HepG2 (cell line): Measurements from ENCODE around the gene TTYH2. TPM values are rescaled to one million over a fixed set of nuclear protein-coding genes. Genes with fewer than 3 reads are reported as not detected.

Experiments used
- ATAC-seq: fragments of 200-7000 bp; cut with Tn5 transposase; 3 replicates; pipeline ENCODE4 v1.9.1; 2020; ENCODE audit warnings: mild to moderate bottlenecking, moderate library complexity
- BruUV-seq: library from RNA; stranded (reverse); fragments of 400-500 nt; replicated peaks from 2 replicates; lab custom pipeline; 2021; lab: Mats Ljungman, UMichigan
- CTCF ChIA-PET: fragments of 300-600 bp; formaldehyde crosslinking; extraction: SDS; loops from one replicate; lab custom pipeline; 2021; ENCODE audit warnings: low total read pairs, inconsistent platforms, low intra/inter-chr PET ratio; lab: Yijun Ruan, JAX
- POLR2A ChIA-PET: fragments of 350-600 bp; sonication (Branson Sonifier 250); formaldehyde crosslinking; loops from one replicate; lab custom pipeline; 2020; ENCODE audit warnings: antibody characterized with exemption, inconsistent platforms; lab: Yijun Ruan, JAX
- DNase-seq: peaks from one replicate; pipeline ENCODE4 v3.0.0-alpha.2; 2015; ENCODE audit warnings: low spot score
- FAIRE-seq: peaks from 3 replicates; lab custom pipeline; 2011; peaks lifted over from hg19 to GRCh38; lab: Jason Lieb, UNC
- H2AFZ ChIP-seq: one replicate; pipeline ENCODE4 v1.6.1; 2011; ENCODE audit warnings: low read length, inconsistent platforms
- H3K27ac ChIP-seq: fragments of 300-600 bp; 3 replicates; pipeline ENCODE4 v1.8.0; 2011; ENCODE audit warnings: mixed run types, mild to moderate bottlenecking, mixed read lengths, low read length, inconsistent platforms; ENCODE audit not compliant: insufficient read depth; ENCODE audit errors: extremely low read length
- H3K27me3 ChIP-seq, 2 experiments: fragments of 200-600 bp in 1 of 2; 2 replicates in 1 of 2; 3 replicates in 1 of 2; pipeline versions ENCODE4 v1.6.0 to v1.8.0; 2011; ENCODE audit warnings: low read length in 2 of 2, mild to moderate bottlenecking in 2 of 2, moderate library complexity in 2 of 2, inconsistent platforms in 1 of 2; ENCODE audit not compliant: insufficient read depth in 2 of 2, control insufficient read depth in 1 of 2
- H3K36me3 ChIP-seq, 2 experiments: fragments of 200-600 bp in 1 of 2; replicated peaks in 1 of 2; 2 replicates in 1 of 2; 3 replicates in 1 of 2; pipeline versions ENCODE4 v1.5.1 to v1.8.0; 2011; ENCODE audit warnings: low read length in 2 of 2, inconsistent platforms in 1 of 2; ENCODE audit not compliant: insufficient read depth in 2 of 2, control insufficient read depth in 1 of 2
- H3K4me1 ChIP-seq: 2 replicates; pipeline ENCODE4 v1.5.1; 2012; ENCODE audit warnings: low read length, inconsistent platforms; ENCODE audit not compliant: insufficient read depth
- H3K4me2 ChIP-seq: 2 replicates; pipeline ENCODE4 v1.6.0; 2011; ENCODE audit warnings: low read depth, low read length, inconsistent platforms
- H3K4me3 ChIP-seq, 3 experiments: fragments of 200-600 bp in 1 of 3; sonication (generic), shearing (Covaris generic) in 1 of 3; replicated peaks in 1 of 3; 2 replicates each; pipeline ENCODE4 v1.5.1; 2011 to 2016; ENCODE audit warnings: low read length in 3 of 3, inconsistent platforms in 2 of 3, low read depth in 2 of 3, mild to moderate bottlenecking in 2 of 3, control low read depth in 1 of 3, mixed read lengths in 1 of 3; ENCODE audit not compliant: insufficient read depth in 1 of 3
- H3K79me2 ChIP-seq: one replicate; pipeline ENCODE4 v1.6.1; 2011; ENCODE audit warnings: low read length, inconsistent platforms; ENCODE audit not compliant: insufficient read depth
- H3K9ac ChIP-seq: 2 replicates; pipeline ENCODE4 v1.6.0; 2011; ENCODE audit warnings: mild to moderate bottlenecking, low read depth, low read length, inconsistent platforms; ENCODE audit not compliant: insufficient read depth
- H3K9me3 ChIP-seq: 2 replicates; pipeline ENCODE4 v1.5.1; 2012; ENCODE audit warnings: mild to moderate bottlenecking, low read length
- H4K20me1 ChIP-seq: 2 replicates; pipeline ENCODE4 v1.6.0; 2011; ENCODE audit warnings: inconsistent platforms, mild to moderate bottlenecking, low read length, moderate library complexity; ENCODE audit not compliant: insufficient read depth
- FOXK1 ChIP-seq: sonication (generic); formaldehyde crosslinking; IDR thresholded peaks from 2 replicates; pipeline ENCODE4 v1.4.0; 2020; ENCODE audit warnings: low read depth, missing genetic modification reagents, borderline replicate concordance
- NFE2L2 ChIP-seq: fragments of 150-350 bp; IDR thresholded peaks from 2 replicates; pipeline ENCODE4 v1.6.1; 2014; ENCODE audit warnings: low read length
- RBAK ChIP-seq: sonication (generic); formaldehyde crosslinking; IDR thresholded peaks from 2 replicates; pipeline ENCODE4 v1.5.1; 2020; ENCODE audit warnings: mild to moderate bottlenecking, missing genetic modification reagents
- SOX5 ChIP-seq: IDR thresholded peaks from 2 replicates; pipeline ENCODE4 v1.6.1; 2016; ENCODE audit warnings: borderline replicate concordance
- ZBTB20 ChIP-seq: sonication (generic); formaldehyde crosslinking; IDR thresholded peaks from 2 replicates; pipeline ENCODE4 v1.8.1; 2023; ENCODE audit warnings: missing genetic modification reagents, low read depth, mild to moderate bottlenecking, borderline replicate concordance
- ZNF782 ChIP-seq: sonication (generic); formaldehyde crosslinking; IDR thresholded peaks from 2 replicates; pipeline ENCODE4 v1.4.0; 2020; ENCODE audit warnings: missing genetic modification reagents, mild to moderate bottlenecking, borderline replicate concordance
- WGBS: methylation state at CpG from one replicate; pipeline ENCODE4 v1.1.6; 2017; ENCODE audit warnings: low lambda C conversion rate; 5-methylcytosine and 5-hydroxymethylcytosine counted together
- in situ Hi-C: cut with HindIII; loops from 2 replicates; pipeline ENCODE4 v1.10.0; 2017; ENCODE audit warnings: low pct_unique_long_range_greater_than_20kb; ENCODE audit not compliant: extremely low pct_ligation_motif_present
- intact Hi-C: fragments of 100-400 bp; cut with micrococcal nuclease; formaldehyde crosslinking; loops from one replicate; pipeline ENCODE4 v1.10.0; 2022; ENCODE audit not compliant: unreplicated experiment
- polyA plus RNA-seq, 8 experiments: library from polyadenylated mRNA; depleted of rRNA in 3 of 8; stranded (reverse) in 7 of 8; unstranded in 1 of 8; fragments of >200 nt; fragmentation: Illumina TruSeq in 4 of 8; extraction: Trizol in 4 of 8; gene quantifications; 2 replicates each; pipeline versions ENCODE4 v1.2.1 to v1.2.3, GENCODE V29; 2011 to 2016; ENCODE audit warnings: low read depth in 4 of 8, missing spikeins in 1 of 8, mixed read lengths in 1 of 8; ENCODE audit not compliant: insufficient read depth in 1 of 8
- total RNA-seq, 5 experiments: library from RNA; depleted of rRNA; stranded (reverse); fragments of >200 nt; fragmentation: Illumina TruSeq; extraction: Trizol; gene quantifications; 2 replicates each; pipeline ENCODE4 v1.2.3, GENCODE V29; 2016; ENCODE audit warnings: low read depth in 1 of 5
- TF ChIP-seq, protein P1 (sequence below): sonication (generic); formaldehyde crosslinking; IDR thresholded peaks from 2 replicates; pipeline ENCODE4 v1.8.1; 2023; ENCODE audit warnings: missing genetic modification reagents, inconsistent platforms, borderline replicate concordance
- TF ChIP-seq, protein P2 (sequence below): sonication (generic); formaldehyde crosslinking; IDR thresholded peaks from 2 replicates; pipeline ENCODE4 v1.4.0; 2020; ENCODE audit warnings: missing genetic modification reagents, borderline replicate concordance

Gene TTYH2
- total and polyA plus RNA-seq, 2 of the 13 experiments (the other 11 are each of a cell fraction or from before 2014, with no cell fraction given) = 0.77 to 0.96 TPM

DNA sequence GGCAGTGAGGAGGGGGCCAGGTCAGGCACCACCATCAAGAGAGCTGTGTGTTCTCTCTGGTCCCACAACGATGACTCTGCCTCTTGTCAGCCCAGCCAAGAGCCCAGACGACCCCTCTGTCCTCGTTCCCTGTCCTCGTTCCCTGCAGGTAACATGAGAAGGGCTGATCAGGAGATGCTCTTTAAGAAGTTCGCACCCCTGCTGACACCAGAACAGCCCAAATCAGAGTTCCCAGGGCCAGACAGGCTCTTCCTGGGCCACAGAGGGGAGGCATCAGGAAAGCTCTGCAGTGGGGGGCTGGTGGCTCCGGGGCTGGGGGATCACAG, 47.1 kb downstream of the TTYH2 start:
- H4K20me1 ChIP-seq = no peaks in the 10 kb centered on the region
- no TSS peak for BruUV-seq
- no peak overlapping the region for H3K9ac ChIP-seq
- DNase-seq = no peak
- H3K4me3 ChIP-seq = no peak overlapping the region
- CTCF ChIA-PET = no interaction called here
- H3K27ac ChIP-seq = no peak overlapping the region
- no peak overlapping the region for H3K4me2 ChIP-seq
- no peak for ATAC-seq
- TF ChIP-seq ZNF782 (CRISPR knock-in tag) = no peak
- TF ChIP-seq RBAK (CRISPR knock-in tag) = no peak
- no peak for TF ChIP-seq SOX5 (CRISPR knock-in tag)
- TF ChIP-seq, protein P1, sequence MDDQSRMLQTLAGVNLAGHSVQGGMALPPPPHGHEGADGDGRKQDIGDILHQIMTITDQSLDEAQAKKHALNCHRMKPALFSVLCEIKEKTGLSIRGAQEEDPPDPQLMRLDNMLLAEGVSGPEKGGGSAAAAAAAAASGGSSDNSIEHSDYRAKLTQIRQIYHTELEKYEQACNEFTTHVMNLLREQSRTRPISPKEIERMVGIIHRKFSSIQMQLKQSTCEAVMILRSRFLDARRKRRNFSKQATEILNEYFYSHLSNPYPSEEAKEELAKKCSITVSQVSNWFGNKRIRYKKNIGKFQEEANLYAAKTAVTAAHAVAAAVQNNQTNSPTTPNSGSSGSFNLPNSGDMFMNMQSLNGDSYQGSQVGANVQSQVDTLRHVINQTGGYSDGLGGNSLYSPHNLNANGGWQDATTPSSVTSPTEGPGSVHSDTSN (CRISPR knock-in tag) = no peak
- no peak for TF ChIP-seq FOXK1 (CRISPR knock-in tag)
- H2AFZ ChIP-seq = no peak overlapping the region
- intact Hi-C loops (no loop called here), in situ Hi-C loops (no loop called here)
- no peaks in the 10 kb centered on the region for H3K4me1 ChIP-seq
- no peaks in the 10 kb centered on the region for H3K79me2 ChIP-seq
- no peak for FAIRE-seq
- no peaks in the 10 kb centered on the region for H3K9me3 ChIP-seq
- WGBS = 29% methylated on average over 5 of the region's 6 CpGs
- no peaks in the 10 kb centered on the region; a peak in 1 of 5 replicates for H3K36me3 ChIP-seq
- H3K27me3 ChIP-seq = peaks cover 3 to 13% of the 10 kb centered on the region in 2 experiments; a peak in 2 of 5 replicates
- POLR2A ChIA-PET = no interaction called here

DNA sequence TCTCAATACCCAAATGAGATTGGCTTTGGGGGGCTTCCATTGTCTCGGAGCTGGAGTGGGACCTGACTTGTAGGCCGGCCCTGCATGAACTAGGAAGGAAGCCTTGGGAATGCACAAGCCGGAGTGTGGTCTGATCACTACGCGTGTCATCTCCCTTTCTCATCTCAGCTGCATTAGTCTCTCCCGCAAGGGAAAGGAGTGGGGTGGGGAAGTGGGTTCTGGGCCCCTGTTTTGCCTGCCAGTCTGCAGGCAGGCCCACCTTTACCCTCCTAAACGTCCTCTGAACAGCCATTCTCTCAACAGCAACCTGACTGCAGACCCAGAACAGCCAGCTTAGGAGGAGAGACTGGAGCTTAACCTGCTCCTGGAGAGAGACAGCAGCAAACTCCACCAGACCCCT, 49.2 kb downstream of the TTYH2 start:
- Histone ChIP-seq H2AFZ (no peak overlapping the region), H3K4me1 (no peaks in the 10 kb centered on the region), H3K4me2 (no peak overlapping the region), H3K9me3 (no peaks in the 10 kb centered on the region), H3K27ac (no peak overlapping the region), H3K36me3 (no peaks in the 10 kb centered on the region; a peak in 1 of 5 replicates), H3K27me3 (peaks cover 1 to 14% of the 10 kb centered on the region in 2 experiments; a peak in 3 of 5 replicates), H3K79me2 (no peaks in the 10 kb centered on the region), H3K9ac (no peak overlapping the region), H3K4me3 (no peak overlapping the region), H4K20me1 (no peaks in the 10 kb centered on the region)
- no peak for TF ChIP-seq ZBTB20 (CRISPR knock-in tag)
- TF ChIP-seq NFE2L2 = no peak
- TF ChIP-seq, protein P2, sequence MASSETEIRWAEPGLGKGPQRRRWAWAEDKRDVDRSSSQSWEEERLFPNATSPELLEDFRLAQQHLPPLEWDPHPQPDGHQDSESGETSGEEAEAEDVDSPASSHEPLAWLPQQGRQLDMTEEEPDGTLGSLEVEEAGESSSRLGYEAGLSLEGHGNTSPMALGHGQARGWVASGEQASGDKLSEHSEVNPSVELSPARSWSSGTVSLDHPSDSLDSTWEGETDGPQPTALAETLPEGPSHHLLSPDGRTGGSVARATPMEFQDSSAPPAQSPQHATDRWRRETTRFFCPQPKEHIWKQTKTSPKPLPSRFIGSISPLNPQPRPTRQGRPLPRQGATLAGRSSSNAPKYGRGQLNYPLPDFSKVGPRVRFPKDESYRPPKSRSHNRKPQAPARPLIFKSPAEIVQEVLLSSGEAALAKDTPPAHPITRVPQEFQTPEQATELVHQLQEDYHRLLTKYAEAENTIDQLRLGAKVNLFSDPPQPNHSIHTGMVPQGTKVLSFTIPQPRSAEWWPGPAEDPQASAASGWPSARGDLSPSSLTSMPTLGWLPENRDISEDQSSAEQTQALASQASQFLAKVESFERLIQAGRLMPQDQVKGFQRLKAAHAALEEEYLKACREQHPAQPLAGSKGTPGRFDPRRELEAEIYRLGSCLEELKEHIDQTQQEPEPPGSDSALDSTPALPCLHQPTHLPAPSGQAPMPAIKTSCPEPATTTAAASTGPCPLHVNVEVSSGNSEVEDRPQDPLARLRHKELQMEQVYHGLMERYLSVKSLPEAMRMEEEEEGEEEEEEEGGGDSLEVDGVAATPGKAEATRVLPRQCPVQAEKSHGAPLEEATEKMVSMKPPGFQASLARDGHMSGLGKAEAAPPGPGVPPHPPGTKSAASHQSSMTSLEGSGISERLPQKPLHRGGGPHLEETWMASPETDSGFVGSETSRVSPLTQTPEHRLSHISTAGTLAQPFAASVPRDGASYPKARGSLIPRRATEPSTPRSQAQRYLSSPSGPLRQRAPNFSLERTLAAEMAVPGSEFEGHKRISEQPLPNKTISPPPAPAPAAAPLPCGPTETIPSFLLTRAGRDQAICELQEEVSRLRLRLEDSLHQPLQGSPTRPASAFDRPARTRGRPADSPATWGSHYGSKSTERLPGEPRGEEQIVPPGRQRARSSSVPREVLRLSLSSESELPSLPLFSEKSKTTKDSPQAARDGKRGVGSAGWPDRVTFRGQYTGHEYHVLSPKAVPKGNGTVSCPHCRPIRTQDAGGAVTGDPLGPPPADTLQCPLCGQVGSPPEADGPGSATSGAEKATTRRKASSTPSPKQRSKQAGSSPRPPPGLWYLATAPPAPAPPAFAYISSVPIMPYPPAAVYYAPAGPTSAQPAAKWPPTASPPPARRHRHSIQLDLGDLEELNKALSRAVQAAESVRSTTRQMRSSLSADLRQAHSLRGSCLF = no peak
- ChIA-PET CTCF (no interaction called here), POLR2A (no interaction called here)
- DNase-seq (no peak), FAIRE-seq (no peak), ATAC-seq (no peak; the same call in 2 of the 3 replicates)
- BruUV-seq = no TSS peak
- WGBS = 53% methylated on average over 7 of the region's 7 CpGs
- in situ Hi-C loops (no loop called here), intact Hi-C loops (no loop called here)
